SK-N-SH (cell line): Measurements from ENCODE around the gene YY2. TPM values are rescaled to one million over a fixed set of nuclear protein-coding genes. Genes with fewer than 3 reads are reported as not detected.

Source experiments
- CTCF ChIA-PET: fragments of 300-600, 350-600 bp; formaldehyde crosslinking; extraction: SDS; loops from one replicate; lab custom pipeline; 2021; lab: Yijun Ruan, JAX
- POLR2A ChIA-PET: fragments of 350-600 bp; sonication (Branson Sonifier 250); formaldehyde crosslinking; extraction: SDS; loops from one replicate; lab custom pipeline; 2020; ENCODE audit warnings: antibody characterized with exemption, inconsistent platforms; lab: Yijun Ruan, JAX
- DNase-seq: peaks from one replicate; pipeline ENCODE4 v3.0.0; 2012
- H2AFZ ChIP-seq: fragments of 200-600 bp; sonication (generic); 2 replicates; pipeline ENCODE4 v1.8.1; 2016; ENCODE audit warnings: antibody characterized with exemption, mild to moderate bottlenecking, low read depth
- H3F3A ChIP-seq: fragments of 200-600 bp; sonication (generic); replicated peaks from 2 replicates; pipeline ENCODE3; 2016; ENCODE audit warnings: antibody characterized with exemption, mild to moderate bottlenecking; ENCODE audit not compliant: insufficient read depth
- H3K27ac ChIP-seq, 2 experiments: fragments of 200-500 bp in 1 of 2; fragments of 200-600 bp in 1 of 2; sonication (Bioruptor generic) in 1 of 2; sonication (generic), shearing (Covaris generic) in 1 of 2; 2 replicates each; pipeline versions ENCODE4 v1.5.1 to v1.6.1; 2014 to 2016; ENCODE audit warnings: low read depth in 2 of 2, inconsistent platforms in 1 of 2, low read length in 1 of 2, mild to moderate bottlenecking in 1 of 2, mixed read lengths in 1 of 2
- H3K27me3 ChIP-seq: fragments of 200-600 bp; sonication (generic), shearing (Covaris generic); 2 replicates; pipeline ENCODE4 v1.6.1; 2016; ENCODE audit warnings: mixed run types; ENCODE audit not compliant: insufficient read depth
- H3K36me3 ChIP-seq, 2 experiments: fragments of 200-500 bp in 1 of 2; fragments of 200-600 bp in 1 of 2; sonication (Bioruptor generic) in 1 of 2; sonication (generic) in 1 of 2; replicated peaks in 1 of 2; 2 replicates each; pipeline versions ENCODE3 to v1.5.1; 2014 to 2016; ENCODE audit warnings: low read length in 1 of 2, mild to moderate bottlenecking in 1 of 2; ENCODE audit not compliant: insufficient read depth in 2 of 2, control insufficient read depth in 1 of 2
- H3K4me1 ChIP-seq, 2 experiments: fragments of 200-500 bp in 1 of 2; fragments of 200-600 bp in 1 of 2; sonication (Bioruptor generic) in 1 of 2; sonication (generic), shearing (Covaris generic) in 1 of 2; 2 replicates each; pipeline versions ENCODE4 v1.5.1 to v1.6.1; 2014 to 2016; ENCODE audit warnings: low read depth in 1 of 2, low read length in 1 of 2, mixed run types in 1 of 2; ENCODE audit not compliant: insufficient read depth in 2 of 2, control insufficient read depth in 1 of 2
- H3K4me2 ChIP-seq: fragments of 200-600 bp; sonication (generic), shearing (Covaris generic); 2 replicates; pipeline ENCODE4 v1.6.1; 2017; ENCODE audit warnings: mixed run types
- H3K4me3 ChIP-seq, 2 experiments: fragments of 200-500 bp in 1 of 2; fragments of 200-600 bp in 1 of 2; sonication (Bioruptor generic) in 1 of 2; sonication (generic), shearing (Covaris generic) in 1 of 2; 2 replicates each; pipeline versions ENCODE4 v1.5.1 to v1.8.1; 2014 to 2016; ENCODE audit warnings: low read depth in 2 of 2, inconsistent platforms in 1 of 2, low read length in 1 of 2, mild to moderate bottlenecking in 1 of 2, mixed read lengths in 1 of 2, moderate library complexity in 1 of 2
- H3K79me2 ChIP-seq: fragments of 200-600 bp; sonication (generic); 2 replicates; pipeline ENCODE4 v1.8.1; 2017; ENCODE audit warnings: mild to moderate bottlenecking; ENCODE audit not compliant: insufficient read depth
- H3K9ac ChIP-seq: fragments of 200-600 bp; sonication (generic); 2 replicates; pipeline ENCODE4 v1.6.1; 2017; ENCODE audit warnings: mixed run types
- H3K9me2 ChIP-seq: fragments of 200-600 bp; sonication (generic); 2 replicates; pipeline ENCODE4 v1.6.1; 2017; ENCODE audit warnings: mixed run types
- H3K9me3 ChIP-seq: fragments of 200-600 bp; sonication (generic); 2 replicates; pipeline ENCODE4 v1.6.1; 2017; ENCODE audit warnings: mixed run types, mild to moderate bottlenecking, moderate library complexity
- H4K20me1 ChIP-seq: fragments of 200-600 bp; sonication (generic); 2 replicates; pipeline ENCODE4 v1.6.1; 2017; ENCODE audit warnings: mild to moderate bottlenecking, mixed run types; ENCODE audit not compliant: insufficient read depth
- ELF1 ChIP-seq: IDR thresholded peaks from 2 replicates; pipeline ENCODE4 v1.4.0; 2012
- FOXJ3 ChIP-seq: sonication (generic); formaldehyde crosslinking; IDR thresholded peaks from 2 replicates; pipeline ENCODE4 v1.5.1; 2020; ENCODE audit warnings: mild to moderate bottlenecking, missing genetic modification reagents
- FOXM1 ChIP-seq: IDR thresholded peaks from 2 replicates; pipeline ENCODE4 v1.4.0; 2012; ENCODE audit warnings: low read depth, mild to moderate bottlenecking
- GABPA ChIP-seq: IDR thresholded peaks from 2 replicates; pipeline ENCODE4 v1.4.0; 2012; ENCODE audit warnings: low read depth, mild to moderate bottlenecking
- GATA2 ChIP-seq: sonication (generic); formaldehyde crosslinking; IDR thresholded peaks from 2 replicates; pipeline ENCODE4 v1.5.0; 2020; ENCODE audit warnings: mild to moderate bottlenecking, missing genetic modification reagents
- JUND ChIP-seq: IDR thresholded peaks from 2 replicates; pipeline ENCODE4 v1.4.0; 2012
- MEF2A ChIP-seq: IDR thresholded peaks from 2 replicates; pipeline ENCODE4 v1.4.0; 2012; ENCODE audit warnings: low read depth, borderline replicate concordance
- RFX5 ChIP-seq: IDR thresholded peaks from 2 replicates; pipeline ENCODE4 v1.6.1; 2012; ENCODE audit warnings: mild to moderate bottlenecking, improper control_type of control experiment, low read length
- SIN3A ChIP-seq: IDR thresholded peaks from 2 replicates; pipeline ENCODE4 v1.6.1; 2012; ENCODE audit warnings: low read depth, mild to moderate bottlenecking, low read length, moderate library complexity, borderline replicate concordance
- TAF1 ChIP-seq: IDR thresholded peaks from 2 replicates; pipeline ENCODE4 v1.6.1; 2012; ENCODE audit warnings: low read depth, mild to moderate bottlenecking, low read length, moderate library complexity, borderline replicate concordance
- TCF12 ChIP-seq: IDR thresholded peaks from 2 replicates; pipeline ENCODE4 v1.4.0; 2012
- TEAD4 ChIP-seq: IDR thresholded peaks from 2 replicates; pipeline ENCODE4 v1.4.0; 2012; ENCODE audit warnings: mild to moderate bottlenecking, borderline replicate concordance; ENCODE audit not compliant: insufficient read depth
- YY1 ChIP-seq: IDR thresholded peaks from 2 replicates; pipeline ENCODE4 v1.4.0; 2012; ENCODE audit warnings: low read depth, mild to moderate bottlenecking
- polyA plus RNA-seq, 3 experiments: library from polyadenylated mRNA; depleted of rRNA; stranded (reverse); fragments of >200 nt; gene quantifications; 2 replicates each; pipeline ENCODE4 v1.2.3, GENCODE V29; 2012
- TF ChIP-seq, protein P1 (sequence below): fragments of 200-600 bp; sonication (generic); IDR thresholded peaks from 2 replicates; pipeline ENCODE4 v1.6.1; 2017; ENCODE audit warnings: antibody characterized with exemption, mild to moderate bottlenecking, moderate library complexity
- TF ChIP-seq, protein P2 (sequence below): IDR thresholded peaks from 2 replicates; pipeline ENCODE4 v1.4.0; 2012; ENCODE audit warnings: low read depth
- TF ChIP-seq, protein P3 (sequence below): fragments of 150-350 bp; IDR thresholded peaks from 2 replicates; pipeline ENCODE4 v1.6.1; 2016; ENCODE audit warnings: mild to moderate bottlenecking, low read depth, low read length
- TF ChIP-seq, protein P4 (sequence below): IDR thresholded peaks from 2 replicates; pipeline ENCODE4 v1.6.1; 2012; ENCODE audit warnings: mild to moderate bottlenecking, low read depth, low read length, moderate library complexity

YY2 gene
- polyA plus RNA-seq, 1 of the 3 experiments (the other 2 are of a cell fraction) = 2.3 TPM

DNA sequence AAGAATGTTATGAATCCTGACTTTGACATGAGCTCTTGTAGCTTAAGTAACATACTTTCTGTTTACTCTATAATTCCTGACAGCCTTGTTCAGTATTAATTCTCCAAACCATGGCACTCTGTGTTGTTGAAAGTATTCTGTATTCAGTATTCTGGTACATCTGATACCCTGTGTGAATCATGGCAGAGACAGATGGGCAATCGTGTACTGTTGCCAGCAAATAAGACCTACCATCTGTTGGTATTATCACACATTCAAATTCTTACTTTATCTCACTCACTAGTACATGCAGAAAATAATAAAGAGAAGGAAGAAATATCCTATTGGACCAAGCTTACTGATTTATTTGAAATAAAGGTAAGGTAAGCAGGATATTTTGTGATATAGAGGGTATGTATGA is 8.4 kb upstream of the YY2 start (continued):
- TF ChIP-seq SIN3A = no peak
- TF ChIP-seq, all 33 proteins: peak for 0

DNA sequence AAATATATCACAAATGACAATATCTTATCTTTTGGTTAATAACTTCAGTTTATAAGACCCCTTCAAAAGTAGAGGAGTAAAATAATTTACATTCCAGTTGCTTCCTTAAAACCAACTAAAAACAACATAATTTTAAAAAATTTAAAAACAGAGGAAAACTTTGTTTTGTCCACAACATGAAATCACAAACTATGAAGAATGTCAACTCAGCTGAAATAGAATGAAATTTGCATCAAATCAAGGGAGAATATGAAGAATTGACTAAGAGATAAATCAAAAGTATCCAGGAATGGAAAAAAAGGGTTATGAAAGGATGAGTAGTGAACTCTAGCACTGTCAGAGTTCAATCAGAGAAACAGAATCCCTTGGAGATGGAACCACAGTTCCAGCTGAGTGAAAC is 2.2 kb upstream of the YY2 start:
- no peak overlapping the region for H3K4me2 ChIP-seq
- H3K27ac ChIP-seq = no peak overlapping the region
- no peak overlapping the region for H2AFZ ChIP-seq
- H3K4me3 ChIP-seq = no peak overlapping the region
- H3K9me2 ChIP-seq = no peaks in the 10 kb centered on the region
- H3K79me2 ChIP-seq = no peaks in the 10 kb centered on the region
- H3F3A ChIP-seq = peaks cover 4% of the 10 kb centered on the region
- no peaks in the 10 kb centered on the region for H4K20me1 ChIP-seq
- H3K9me3 ChIP-seq = no peaks in the 10 kb centered on the region
- no peaks in the 10 kb centered on the region for H3K27me3 ChIP-seq
- ChIA-PET CTCF (no interaction called here), POLR2A (no interaction called here)
- no peak for DNase-seq
- no peaks in the 10 kb centered on the region for H3K4me1 ChIP-seq
- H3K9ac ChIP-seq = no peak overlapping the region
- TF ChIP-seq JUND (no peak), FOXJ3 (CRISPR knock-in tag) (no peak), TEAD4 (no peak), SIN3A (no peak), YY1 (no peak), ELF1 (no peak), GATA2 (CRISPR knock-in tag) (no peak), TCF12 (no peak), RFX5 (no peak), GABPA (no peak), TAF1 (no peak), MEF2A (no peak), FOXM1 (no peak)
- TF ChIP-seq, protein P1, sequence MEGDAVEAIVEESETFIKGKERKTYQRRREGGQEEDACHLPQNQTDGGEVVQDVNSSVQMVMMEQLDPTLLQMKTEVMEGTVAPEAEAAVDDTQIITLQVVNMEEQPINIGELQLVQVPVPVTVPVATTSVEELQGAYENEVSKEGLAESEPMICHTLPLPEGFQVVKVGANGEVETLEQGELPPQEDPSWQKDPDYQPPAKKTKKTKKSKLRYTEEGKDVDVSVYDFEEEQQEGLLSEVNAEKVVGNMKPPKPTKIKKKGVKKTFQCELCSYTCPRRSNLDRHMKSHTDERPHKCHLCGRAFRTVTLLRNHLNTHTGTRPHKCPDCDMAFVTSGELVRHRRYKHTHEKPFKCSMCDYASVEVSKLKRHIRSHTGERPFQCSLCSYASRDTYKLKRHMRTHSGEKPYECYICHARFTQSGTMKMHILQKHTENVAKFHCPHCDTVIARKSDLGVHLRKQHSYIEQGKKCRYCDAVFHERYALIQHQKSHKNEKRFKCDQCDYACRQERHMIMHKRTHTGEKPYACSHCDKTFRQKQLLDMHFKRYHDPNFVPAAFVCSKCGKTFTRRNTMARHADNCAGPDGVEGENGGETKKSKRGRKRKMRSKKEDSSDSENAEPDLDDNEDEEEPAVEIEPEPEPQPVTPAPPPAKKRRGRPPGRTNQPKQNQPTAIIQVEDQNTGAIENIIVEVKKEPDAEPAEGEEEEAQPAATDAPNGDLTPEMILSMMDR = no peak
- TF ChIP-seq, protein P2, sequence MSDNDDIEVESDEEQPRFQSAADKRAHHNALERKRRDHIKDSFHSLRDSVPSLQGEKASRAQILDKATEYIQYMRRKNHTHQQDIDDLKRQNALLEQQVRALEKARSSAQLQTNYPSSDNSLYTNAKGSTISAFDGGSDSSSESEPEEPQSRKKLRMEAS = no peak
- TF ChIP-seq, protein P3, sequence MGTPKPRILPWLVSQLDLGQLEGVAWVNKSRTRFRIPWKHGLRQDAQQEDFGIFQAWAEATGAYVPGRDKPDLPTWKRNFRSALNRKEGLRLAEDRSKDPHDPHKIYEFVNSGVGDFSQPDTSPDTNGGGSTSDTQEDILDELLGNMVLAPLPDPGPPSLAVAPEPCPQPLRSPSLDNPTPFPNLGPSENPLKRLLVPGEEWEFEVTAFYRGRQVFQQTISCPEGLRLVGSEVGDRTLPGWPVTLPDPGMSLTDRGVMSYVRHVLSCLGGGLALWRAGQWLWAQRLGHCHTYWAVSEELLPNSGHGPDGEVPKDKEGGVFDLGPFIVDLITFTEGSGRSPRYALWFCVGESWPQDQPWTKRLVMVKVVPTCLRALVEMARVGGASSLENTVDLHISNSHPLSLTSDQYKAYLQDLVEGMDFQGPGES = no peak
- TF ChIP-seq, protein P4, sequence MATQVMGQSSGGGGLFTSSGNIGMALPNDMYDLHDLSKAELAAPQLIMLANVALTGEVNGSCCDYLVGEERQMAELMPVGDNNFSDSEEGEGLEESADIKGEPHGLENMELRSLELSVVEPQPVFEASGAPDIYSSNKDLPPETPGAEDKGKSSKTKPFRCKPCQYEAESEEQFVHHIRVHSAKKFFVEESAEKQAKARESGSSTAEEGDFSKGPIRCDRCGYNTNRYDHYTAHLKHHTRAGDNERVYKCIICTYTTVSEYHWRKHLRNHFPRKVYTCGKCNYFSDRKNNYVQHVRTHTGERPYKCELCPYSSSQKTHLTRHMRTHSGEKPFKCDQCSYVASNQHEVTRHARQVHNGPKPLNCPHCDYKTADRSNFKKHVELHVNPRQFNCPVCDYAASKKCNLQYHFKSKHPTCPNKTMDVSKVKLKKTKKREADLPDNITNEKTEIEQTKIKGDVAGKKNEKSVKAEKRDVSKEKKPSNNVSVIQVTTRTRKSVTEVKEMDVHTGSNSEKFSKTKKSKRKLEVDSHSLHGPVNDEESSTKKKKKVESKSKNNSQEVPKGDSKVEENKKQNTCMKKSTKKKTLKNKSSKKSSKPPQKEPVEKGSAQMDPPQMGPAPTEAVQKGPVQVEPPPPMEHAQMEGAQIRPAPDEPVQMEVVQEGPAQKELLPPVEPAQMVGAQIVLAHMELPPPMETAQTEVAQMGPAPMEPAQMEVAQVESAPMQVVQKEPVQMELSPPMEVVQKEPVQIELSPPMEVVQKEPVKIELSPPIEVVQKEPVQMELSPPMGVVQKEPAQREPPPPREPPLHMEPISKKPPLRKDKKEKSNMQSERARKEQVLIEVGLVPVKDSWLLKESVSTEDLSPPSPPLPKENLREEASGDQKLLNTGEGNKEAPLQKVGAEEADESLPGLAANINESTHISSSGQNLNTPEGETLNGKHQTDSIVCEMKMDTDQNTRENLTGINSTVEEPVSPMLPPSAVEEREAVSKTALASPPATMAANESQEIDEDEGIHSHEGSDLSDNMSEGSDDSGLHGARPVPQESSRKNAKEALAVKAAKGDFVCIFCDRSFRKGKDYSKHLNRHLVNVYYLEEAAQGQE = no peak
- H3K36me3 ChIP-seq = peaks cover 56 to 63% of the 10 kb centered on the region in 2 experiments
